Hepatocyte (in vitro differentiated cells): ENCODE measurements around the gene IL20RA. TPM values are rescaled to one million over a fixed set of nuclear protein-coding genes. Genes with fewer than 3 reads are reported as not detected.
A peak's percentile ranks its signal among the peaks of the same experiment; 100 is the strongest.

Source experiments
- DNase-seq: peaks from one replicate; pipeline ENCODE4 v3.0.0-alpha.2; 2016; ENCODE audit warnings: low spot score
- H2AFZ ChIP-seq: fragments of 200-600 bp; sonication (generic); 2 replicates; pipeline ENCODE4 v1.6.0; 2016; ENCODE audit warnings: antibody characterized with exemption, mild to moderate bottlenecking
- H3K27ac ChIP-seq: fragments of 200-600 bp; sonication (generic); 2 replicates; pipeline ENCODE4 v1.5.1; 2016; ENCODE audit warnings: mild to moderate bottlenecking
- H3K27me3 ChIP-seq: fragments of 200-600 bp; sonication (generic); 2 replicates; pipeline ENCODE4 v1.6.1; 2016
- H3K36me3 ChIP-seq: fragments of 200-600 bp; sonication (generic); replicated peaks from 2 replicates; pipeline ENCODE4 v1.5.1; 2016; ENCODE audit warnings: low read depth; ENCODE audit not compliant: insufficient read depth
- H3K4me1 ChIP-seq: fragments of 200-600 bp; sonication (generic); 2 replicates; pipeline ENCODE4 v1.5.1; 2016; ENCODE audit warnings: mild to moderate bottlenecking, moderate library complexity; ENCODE audit not compliant: insufficient read depth
- H3K4me2 ChIP-seq: fragments of 200-600 bp; sonication (generic); 2 replicates; pipeline ENCODE4 v1.6.0; 2016
- H3K4me3 ChIP-seq: fragments of 200-600 bp; sonication (generic); 2 replicates; pipeline ENCODE4 v1.5.1; 2016; ENCODE audit warnings: mild to moderate bottlenecking
- H3K79me2 ChIP-seq: fragments of 200-600 bp; sonication (generic); 2 replicates; pipeline ENCODE4 v1.6.0; 2017; ENCODE audit warnings: mild to moderate bottlenecking
- H3K9me2 ChIP-seq: fragments of 200-600 bp; sonication (generic); replicated peaks from 2 replicates; pipeline ENCODE4 v1.6.0; 2017; ENCODE audit warnings: mild to moderate bottlenecking; ENCODE audit not compliant: insufficient read depth
- H3K9me3 ChIP-seq: fragments of 200-600 bp; sonication (generic); 2 replicates; pipeline ENCODE4 v1.5.1; 2016; ENCODE audit warnings: low read depth, mild to moderate bottlenecking
- H4K20me1 ChIP-seq: fragments of 200-600 bp; sonication (generic); 2 replicates; pipeline ENCODE4 v1.6.0; 2016; ENCODE audit warnings: mild to moderate bottlenecking; ENCODE audit not compliant: insufficient read depth, poor library complexity, severe bottlenecking
- CTCF ChIP-seq: fragments of 200-600 bp; sonication (generic); IDR thresholded peaks from 2 replicates; pipeline ENCODE4 v1.5.1; 2016; ENCODE audit warnings: antibody characterized with exemption, mild to moderate bottlenecking; ENCODE audit not compliant: poor library complexity
- EZH2 ChIP-seq: fragments of 200-600 bp; sonication (generic); IDR thresholded peaks from 2 replicates; pipeline ENCODE4 v1.6.1; 2016; ENCODE audit warnings: antibody characterized with exemption, mild to moderate bottlenecking, borderline replicate concordance
- EZH2phosphoT487 ChIP-seq: fragments of 200-600 bp; sonication (generic); IDR thresholded peaks from one replicate; pipeline ENCODE4 v1.6.1; 2018; ENCODE audit warnings: antibody characterized with exemption, mild to moderate bottlenecking, low read depth, moderate library complexity; ENCODE audit not compliant: unreplicated experiment, severe bottlenecking
- WGBS: methylation state at CpG from one replicate; pipeline ENCODE4 v1.1.6; 2016; ENCODE audit warnings: low lambda C conversion rate; ENCODE audit errors: missing lambda C conversion rate; 5-methylcytosine and 5-hydroxymethylcytosine counted together
- polyA plus RNA-seq: library from polyadenylated mRNA; unstranded; fragments of >200 nt; fragmentation: Nextera tagmentation; extraction: Ambion mirVana; gene quantifications from 2 replicates; pipeline ENCODE4 v1.2.1, GENCODE V29; 2016
- total RNA-seq: library from RNA; depleted of rRNA; stranded (reverse); fragments of >200 nt; gene quantifications from 2 replicates; pipeline ENCODE4 v1.2.3, GENCODE V29; 2014

Gene IL20RA
- total and polyA plus RNA-seq, 2 experiments from 2014 or later, result 0.52 to 0.63 TPM

GRCh38 chr6:136994782-136995181 is 50.0 kb downstream of the IL20RA start:
- peak overlapping the region; percentile 41 for H3K27ac ChIP-seq
- H3K4me3 ChIP-seq, result no peak overlapping the region
- H3K4me1 ChIP-seq, result no peaks in the 10 kb centered on the region
- no peaks in the 10 kb centered on the region for H3K9me2 ChIP-seq
- H2AFZ ChIP-seq, result no peak overlapping the region
- no peaks in the 10 kb centered on the region for H3K79me2 ChIP-seq
- H3K4me2 ChIP-seq, result peak overlapping the region; percentile 32
- peaks cover 13% of the 10 kb centered on the region for H3K27me3 ChIP-seq
- H3K9me3 ChIP-seq, result no peaks in the 10 kb centered on the region
- H4K20me1 ChIP-seq, result no peaks in the 10 kb centered on the region
- no peak for TF ChIP-seq CTCF
- no peak for TF ChIP-seq EZH2
- TF ChIP-seq EZH2phosphoT487, result no peak
- WGBS, result 43% methylated on average over 5 of the region's 5 CpGs
- peak; percentile 13 for DNase-seq
- H3K36me3 ChIP-seq, result no peaks in the 10 kb centered on the region

- H3K27me3 ChIP-seq, result peaks cover 29% of the 10 kb centered on the region
- no peak for TF ChIP-seq CTCF
- TF ChIP-seq EZH2, result no peak
- no peak for TF ChIP-seq EZH2phosphoT487
Measured at GRCh38 chr6:136992113-136992512, 52.7 kb downstream of the IL20RA start.

GRCh38 chr6:136991646-136992045 is 53.1 kb downstream of the IL20RA start:
- no peaks in the 10 kb centered on the region for H3K9me2 ChIP-seq
- no peaks in the 10 kb centered on the region for H3K4me1 ChIP-seq
- no peaks in the 10 kb centered on the region for H3K36me3 ChIP-seq
- no peak for TF ChIP-seq EZH2
- TF ChIP-seq CTCF, result no peak
- TF ChIP-seq EZH2phosphoT487, result no peak
- DNase-seq, result no peak
- no peaks in the 10 kb centered on the region for H3K9me3 ChIP-seq
- no peaks in the 10 kb centered on the region for H3K79me2 ChIP-seq
- no peak overlapping the region for H2AFZ ChIP-seq
- no peak overlapping the region for H3K4me3 ChIP-seq
- no peaks in the 10 kb centered on the region for H4K20me1 ChIP-seq
- no peak overlapping the region for H3K27ac ChIP-seq
- H3K4me2 ChIP-seq, result no peak overlapping the region
- H3K27me3 ChIP-seq, result peaks cover 29% of the 10 kb centered on the region

More at GRCh38 chr6:136992113-136992512, 52.7 kb downstream of the IL20RA start:
- no peaks in the 10 kb centered on the region for H3K36me3 ChIP-seq
- H3K79me2 ChIP-seq, result no peaks in the 10 kb centered on the region
- no peaks in the 10 kb centered on the region for H4K20me1 ChIP-seq
- no peak overlapping the region for H3K27ac ChIP-seq
- DNase-seq, result no peak
- 56% methylated on average over 3 of the region's 3 CpGs for WGBS
- H3K4me1 ChIP-seq, result no peaks in the 10 kb centered on the region
- H3K4me2 ChIP-seq, result no peak overlapping the region
- no peaks in the 10 kb centered on the region for H3K9me3 ChIP-seq
- H2AFZ ChIP-seq, result no peak overlapping the region
- H3K4me3 ChIP-seq, result no peak overlapping the region
- no peaks in the 10 kb centered on the region for H3K9me2 ChIP-seq

GRCh38 chr6:136990754-136991153 is 54.0 kb downstream of the IL20RA start:
- H2AFZ ChIP-seq, result no peak overlapping the region
- no peaks in the 10 kb centered on the region for H3K79me2 ChIP-seq
- 52% methylated on average over 3 of the region's 3 CpGs for WGBS
- no peaks in the 10 kb centered on the region for H3K36me3 ChIP-seq
- H3K27me3 ChIP-seq, result peaks cover 29% of the 10 kb centered on the region
- TF ChIP-seq CTCF (no peak), EZH2phosphoT487 (no peak), EZH2 (no peak)
- no peaks in the 10 kb centered on the region for H3K4me1 ChIP-seq
- H3K9me2 ChIP-seq, result no peaks in the 10 kb centered on the region
- H3K4me2 ChIP-seq, result peak overlapping the region; percentile 98
- H3K9me3 ChIP-seq, result no peaks in the 10 kb centered on the region
- no peak for DNase-seq
- H3K27ac ChIP-seq, result no peak overlapping the region
- no peak overlapping the region for H3K4me3 ChIP-seq
- no peaks in the 10 kb centered on the region for H4K20me1 ChIP-seq
